NOMO-1 (cell line): Measurements from ENCODE around the gene MMP7.

Experiments used
- DNase-seq, 2 experiments: peaks; one replicate each; lab custom pipeline; 2025; ENCODE audit not compliant: unreplicated experiment in 2 of 2; lab: John Stamatoyannopoulos, UW

Gene MMP7

GRCh38 chr11:102530558-102530957, at the start of gene MMP7:
MMP7 (minus strand) TSS chr11:102530747; CDS start chr11:102530700, 47 bp downstream.
- peak in 1 of 2 experiments; percentile 58 for DNase-seq

GRCh38 chr11:102577723-102578122, 47.2 kb upstream of the MMP7 start:
- DNase-seq: no peak

- DNase-seq: peak; percentile 81 to 94
Measured at GRCh38 chr11:102577182-102577581, 46.6 kb upstream of the MMP7 start.

DNA sequence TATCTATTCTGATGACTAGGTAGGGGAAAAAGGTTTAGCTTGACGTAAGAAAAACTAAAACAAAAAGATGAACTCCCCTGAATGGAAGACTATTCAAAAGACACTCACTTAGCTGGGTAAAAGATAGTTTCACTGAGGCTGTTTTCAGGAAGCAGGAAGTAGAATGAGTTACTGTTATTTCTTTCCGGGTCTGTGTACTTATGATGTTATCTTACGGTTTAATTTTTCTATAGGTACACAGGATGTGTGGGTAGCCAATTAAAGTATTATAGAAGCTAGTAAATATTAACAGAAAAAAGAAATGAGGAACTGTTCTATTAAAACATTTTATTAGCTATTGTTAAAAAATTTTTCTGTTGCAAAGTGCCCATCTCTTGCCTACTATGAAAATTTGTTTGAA, 45.8 kb upstream of the MMP7 start:
- DNase-seq: no peak

DNA sequence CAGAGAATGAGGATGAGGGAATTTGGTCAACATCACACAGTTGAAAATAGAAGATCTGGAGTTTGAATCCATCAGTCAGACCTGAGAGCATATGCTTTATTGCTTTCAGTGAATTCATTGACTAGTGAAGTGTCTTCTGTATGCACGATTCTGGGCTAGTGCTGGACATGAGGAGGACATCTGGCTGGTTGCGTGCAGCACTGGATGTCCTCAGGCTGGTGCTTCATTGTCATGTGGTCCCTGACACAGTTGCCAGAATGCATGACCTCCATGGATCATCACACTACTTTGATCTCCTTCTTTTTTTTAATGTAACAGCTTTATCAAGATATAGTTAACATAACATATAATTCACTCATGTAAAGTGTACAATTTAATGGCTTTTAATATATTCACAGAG, 44.5 kb upstream of the MMP7 start:
- DNase-seq: no peak

DNA sequence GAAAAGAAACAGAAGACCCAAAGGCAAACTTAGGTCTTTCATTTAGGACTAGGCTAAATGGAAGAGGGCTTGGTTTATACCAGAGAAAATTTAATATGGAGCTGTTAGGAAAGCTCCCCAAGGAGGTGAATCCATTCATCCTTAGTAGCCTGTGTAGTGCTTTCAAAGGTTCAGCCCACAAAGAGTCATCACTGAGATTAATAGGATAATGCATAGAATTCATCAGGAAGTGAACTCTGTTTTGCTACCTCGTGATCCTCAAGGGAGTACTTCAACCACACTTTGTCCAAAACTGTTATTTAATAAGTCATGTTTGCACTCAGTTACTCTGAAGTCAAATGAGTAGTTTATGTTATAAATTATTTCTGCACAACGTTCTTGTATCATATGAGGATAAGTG, 43.3 kb upstream of the MMP7 start:
- DNase-seq: peak in 1 of 2 experiments; percentile 19

DNA sequence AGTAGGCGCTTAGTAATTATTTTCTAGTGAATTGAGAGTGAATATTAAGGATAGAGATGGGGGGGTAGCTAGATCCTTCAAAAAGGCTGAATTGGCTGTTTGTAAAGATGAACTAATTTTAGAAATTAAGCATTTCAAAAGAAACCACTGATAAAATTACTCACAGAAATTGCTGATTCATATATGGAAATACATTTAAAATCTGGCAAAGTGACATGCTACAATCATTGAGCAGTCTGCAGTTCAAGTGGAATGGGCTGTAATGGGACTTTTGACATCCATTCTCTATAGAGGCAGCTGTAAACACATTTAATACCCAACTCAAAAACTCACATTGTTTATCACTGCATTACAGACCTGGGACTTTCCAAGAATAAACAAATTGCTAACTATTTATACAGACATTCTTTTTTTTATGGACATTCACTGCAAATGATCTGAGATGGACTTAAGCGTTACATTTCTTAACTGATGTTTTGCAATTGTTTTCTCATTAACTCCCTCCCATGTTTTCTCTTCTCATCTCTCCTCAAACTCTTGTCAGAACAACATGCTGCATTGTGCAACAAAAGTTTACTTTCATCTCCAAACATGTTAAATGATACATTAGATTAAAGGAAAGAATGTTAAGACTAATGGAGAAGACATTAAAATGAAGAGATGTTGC, 42.1 kb upstream of the MMP7 start:
- no peak for DNase-seq

- DNase-seq: no peak
Measured at GRCh38 chr11:102568851-102569250, 38.3 kb upstream of the MMP7 start.

GRCh38 chr11:102566112-102566511, 35.6 kb upstream of the MMP7 start:
- DNase-seq: no peak

DNA sequence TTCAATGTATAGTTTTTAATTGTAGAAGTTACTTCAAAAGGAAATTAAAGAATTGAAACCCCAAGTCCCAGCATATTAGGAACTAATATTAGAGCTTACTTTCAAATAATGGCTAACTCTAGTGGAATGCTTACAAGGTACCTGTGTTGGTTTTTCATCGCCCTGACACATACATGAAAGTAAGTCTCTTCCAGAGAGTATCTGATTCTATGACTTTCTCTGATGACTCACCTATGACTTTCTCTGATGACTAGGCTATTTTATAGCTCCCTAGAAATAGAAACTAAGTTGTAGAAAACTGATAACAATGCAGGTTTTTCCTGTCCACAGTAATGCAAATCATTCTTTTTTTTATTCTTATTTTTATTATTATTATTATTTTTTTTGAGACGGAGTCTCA, 33.6 kb upstream of the MMP7 start:
- DNase-seq: peak; percentile 9 to 79

- no peak for DNase-seq
Measured at GRCh38 chr11:102561636-102562035, 31.1 kb upstream of the MMP7 start.

DNA sequence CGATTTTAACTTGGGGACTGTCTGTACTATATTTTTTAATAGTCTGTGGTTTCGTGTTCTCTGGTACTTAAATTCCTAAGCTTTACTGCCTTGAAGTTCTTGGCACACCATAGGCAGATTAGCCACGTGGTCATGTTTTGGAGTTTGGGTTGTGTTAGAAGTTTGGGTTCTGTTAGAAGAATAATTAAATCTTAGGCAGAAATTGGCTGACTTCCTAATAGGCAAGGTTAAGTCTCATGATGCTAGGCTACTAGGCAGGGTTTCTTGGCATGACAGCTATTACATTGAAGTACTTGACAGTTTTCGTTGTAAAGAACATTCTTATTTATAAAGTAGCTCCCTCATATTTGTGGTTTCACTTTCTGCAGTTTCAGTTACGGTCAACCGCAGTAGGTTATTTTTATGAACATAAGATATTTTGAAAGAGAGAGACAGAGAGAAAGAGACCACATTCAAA, 30.0 kb upstream of the MMP7 start:
- peak; percentile 66 to 91 for DNase-seq

- DNase-seq: peak; percentile 24 to 26
Measured at GRCh38 chr11:102559839-102560238, 29.3 kb upstream of the MMP7 start.

DNA sequence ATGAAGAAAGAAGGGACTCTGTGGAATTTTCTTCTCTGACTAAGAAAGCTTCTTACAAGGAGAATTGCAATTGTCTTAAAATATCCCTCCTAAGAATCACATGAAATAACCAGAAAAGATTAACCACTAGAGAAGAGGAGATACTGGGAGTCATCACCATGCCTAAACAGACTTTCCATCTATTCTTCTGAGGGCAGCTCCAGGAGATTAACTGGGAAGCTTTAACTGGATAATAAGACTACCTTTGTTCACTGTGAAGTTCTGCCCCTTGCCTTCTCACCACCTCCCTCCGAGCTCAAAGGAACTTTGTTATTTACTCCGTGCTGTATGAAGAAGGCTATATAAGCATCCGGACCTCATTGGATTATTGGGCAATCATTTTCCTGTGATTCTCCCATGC, 24.5 kb upstream of the MMP7 start:
- DNase-seq: no peak

DNA sequence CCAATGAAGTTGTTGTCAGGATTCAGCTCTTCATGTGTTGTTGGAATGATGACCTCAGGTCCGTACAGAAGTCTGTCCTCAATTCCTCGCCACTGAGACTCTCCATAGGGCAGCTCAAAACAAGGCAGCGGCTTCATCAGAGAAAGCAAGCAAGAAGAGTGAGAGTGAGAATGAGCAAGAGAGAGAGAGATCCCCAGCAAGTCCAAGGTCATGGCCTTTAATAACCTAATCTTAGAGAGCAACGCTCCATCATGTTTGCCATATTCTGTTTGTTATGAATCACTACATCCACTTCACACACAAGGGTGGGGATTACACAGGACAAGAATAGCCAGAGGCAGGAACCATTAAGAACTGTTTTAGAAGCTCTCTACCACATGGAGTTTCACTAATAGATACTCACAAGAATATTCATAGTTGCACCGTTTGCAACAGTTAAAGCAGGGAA, 23.3 kb upstream of the MMP7 start:
- no peak for DNase-seq

GRCh38 chr11:102552447-102553194, 22.1 kb upstream of the MMP7 start:
- no peak for DNase-seq

DNA sequence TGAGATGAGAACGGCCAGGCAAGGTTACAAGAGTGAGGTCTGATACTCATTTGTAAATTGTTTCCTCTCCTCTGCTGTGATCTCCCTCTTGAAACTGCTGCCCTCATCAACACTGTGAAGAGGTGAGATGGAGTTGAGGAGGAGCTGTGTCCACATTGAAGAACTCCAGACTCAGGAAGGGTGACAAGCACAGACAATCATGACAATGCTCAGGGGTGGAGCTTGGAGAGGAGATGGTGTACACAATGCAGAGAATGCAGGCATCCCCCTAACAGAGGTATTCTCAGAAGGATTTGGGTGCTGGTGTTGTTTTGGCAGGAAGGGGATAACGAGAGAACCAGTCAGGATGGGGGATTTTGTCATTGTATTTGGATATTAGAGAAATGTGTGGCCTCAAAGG, 21.5 kb upstream of the MMP7 start:
- DNase-seq: no peak

GRCh38 chr11:102551169-102551781, 20.7 kb upstream of the MMP7 start:
- no peak for DNase-seq

DNA sequence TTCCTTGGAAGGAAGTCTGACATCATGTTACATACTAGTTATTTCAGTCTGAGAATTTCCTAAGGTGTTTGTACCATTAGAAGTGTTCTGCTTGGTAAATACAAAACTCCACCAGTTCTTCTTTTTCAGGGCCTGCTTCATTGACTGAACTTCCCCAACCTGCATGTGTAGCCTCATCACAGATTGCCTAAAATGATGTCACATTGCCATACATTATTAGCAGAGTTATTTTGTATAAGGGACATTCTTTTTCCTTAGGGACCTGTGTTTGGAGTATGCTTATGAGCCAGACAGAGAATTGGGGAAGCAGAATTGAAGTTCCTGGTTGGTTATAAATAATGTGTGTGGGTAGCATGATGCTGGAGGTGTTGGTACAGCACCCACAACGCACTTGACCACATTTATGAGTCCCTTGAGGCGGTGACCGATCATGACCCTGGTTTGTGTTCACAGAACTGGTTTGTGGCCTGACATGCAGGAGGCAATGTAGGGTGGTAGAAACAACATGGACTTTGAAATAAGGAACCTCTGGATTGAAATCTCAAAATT, 16.4 kb upstream of the MMP7 start:
- peak; percentile 68 to 94 for DNase-seq

DNA sequence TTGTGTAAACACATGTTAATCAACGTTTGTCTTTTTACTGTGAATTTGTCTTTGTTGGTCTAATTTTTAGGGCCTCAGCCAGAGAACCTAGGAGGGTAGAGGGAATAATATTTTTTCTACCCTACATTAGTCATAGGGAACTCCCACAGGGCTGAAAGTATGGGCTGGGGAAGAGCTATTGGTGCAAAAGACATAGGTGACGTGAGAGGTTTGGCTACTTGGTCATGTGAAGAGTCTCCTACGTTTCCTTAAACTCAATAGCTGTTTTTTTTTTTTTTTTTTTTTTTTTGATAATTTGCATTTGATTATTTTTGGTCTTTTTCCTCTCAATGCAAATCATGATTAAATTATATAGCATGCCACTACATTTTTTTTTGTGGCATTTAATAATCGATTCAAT, 15.9 kb upstream of the MMP7 start:
- DNase-seq: no peak

DNA sequence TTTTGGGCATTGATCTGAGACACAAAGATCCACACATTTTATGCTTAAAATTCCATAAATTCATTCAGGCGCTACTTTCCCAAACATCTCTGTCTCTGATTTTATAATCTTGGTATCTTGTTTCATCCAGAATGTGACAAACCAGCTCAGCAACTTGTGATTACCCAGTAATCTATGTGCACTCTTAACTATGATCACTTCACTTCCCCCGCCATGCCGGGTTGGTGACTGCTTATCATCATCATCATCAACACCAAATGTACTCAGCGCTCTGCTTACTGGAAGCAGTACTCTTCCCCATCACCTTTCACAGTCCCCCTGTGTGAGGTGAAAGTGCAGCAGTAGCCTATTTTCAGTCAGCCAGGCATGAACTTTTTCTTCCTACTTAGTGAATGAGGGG, 15.2 kb upstream of the MMP7 start:
- DNase-seq: no peak
